PC-3 (cell line): ENCODE data around the gene GPS2. TPM values are rescaled to one million over a fixed set of nuclear protein-coding genes. Genes with fewer than 3 reads are reported as not detected.
A peak's percentile ranks its signal among the peaks of the same experiment; 100 is the strongest.

Source experiments
- ATAC-seq: fragments of 200-7000 bp; cut with Tn5 transposase; 2 replicates; pipeline ENCODE4 v1.9.1; 2020; ENCODE audit warnings: mild to moderate bottlenecking, moderate library complexity
- BruUV-seq: library from RNA; stranded (reverse); fragments of 400-500 nt; replicated peaks from 2 replicates; lab custom pipeline; 2021; lab: Mats Ljungman, UMichigan
- CTCF ChIA-PET: fragments of 300-600 bp; sonication (Branson Sonifier 250); formaldehyde crosslinking; loops from one replicate; lab custom pipeline; 2022; ENCODE audit warnings: antibody characterized with exemption; lab: Charles Lee
- POLR2A ChIA-PET: fragments of 300-600 bp; sonication (Branson Sonifier 250); formaldehyde crosslinking; loops from one replicate; lab custom pipeline; 2022; ENCODE audit warnings: antibody characterized with exemption; ENCODE audit not compliant: unreplicated experiment; lab: Charles Lee
- DNase-seq: peaks from one replicate; pipeline ENCODE4 v3.0.0-alpha.2; 2015
- H2AFZ ChIP-seq: fragments of 300-600 bp; sonication (generic); 2 replicates; pipeline ENCODE4 v1.6.0; 2016; ENCODE audit warnings: antibody characterized with exemption, low read length
- H3F3A ChIP-seq: fragments of 300-600 bp; sonication (generic); one replicate; pipeline ENCODE4 v1.6.0; 2017; ENCODE audit warnings: antibody characterized with exemption, low read length, control low read depth, mild to moderate bottlenecking; ENCODE audit not compliant: unreplicated experiment
- H3K27ac ChIP-seq: fragments of 300-600 bp; sonication (generic); 2 replicates; pipeline ENCODE4 v1.5.1; 2016; ENCODE audit warnings: mild to moderate bottlenecking, low read length
- H3K27me3 ChIP-seq: fragments of 300-600 bp; sonication (generic); 2 replicates; pipeline ENCODE4 v1.6.1; 2016; ENCODE audit warnings: low read length, mixed read lengths
- H3K36me3 ChIP-seq: fragments of 300-600 bp; sonication (generic); 2 replicates; pipeline ENCODE4 v1.6.1; 2016; ENCODE audit warnings: low read depth, mixed run types, low read length, mixed read lengths
- H3K4me1 ChIP-seq: fragments of 300-600 bp; sonication (generic); 2 replicates; pipeline ENCODE4 v1.5.1; 2016; ENCODE audit warnings: low read length; ENCODE audit not compliant: insufficient read depth
- H3K4me2 ChIP-seq: fragments of 300-600 bp; sonication (generic); 2 replicates; pipeline ENCODE4 v1.6.0; 2016; ENCODE audit warnings: low read length
- H3K4me3 ChIP-seq: fragments of 300-600 bp; sonication (generic); 2 replicates; pipeline ENCODE4 v1.5.1; 2016; ENCODE audit warnings: mild to moderate bottlenecking, low read length, mixed read lengths
- H3K79me2 ChIP-seq: fragments of 300-600 bp; sonication (generic); 2 replicates; pipeline ENCODE4 v1.6.1; 2017; ENCODE audit warnings: low read length, mixed read lengths
- H3K9ac ChIP-seq: fragments of 300-600 bp; sonication (generic); 2 replicates; pipeline ENCODE4 v1.6.0; 2016; ENCODE audit warnings: mild to moderate bottlenecking, low read length
- H3K9me2 ChIP-seq: fragments of 300-600 bp; sonication (generic); replicated peaks from 2 replicates; pipeline ENCODE4 v1.6.1; 2016; ENCODE audit warnings: mixed run types, low read length, mixed read lengths
- H3K9me3 ChIP-seq: fragments of 300-600 bp; sonication (generic); 2 replicates; pipeline ENCODE4 v1.6.1; 2016; ENCODE audit warnings: low read length, mixed read lengths
- H4K20me1 ChIP-seq: fragments of 300-600 bp; sonication (generic); 2 replicates; pipeline ENCODE4 v1.6.1; 2016; ENCODE audit warnings: low read length, mixed read lengths
- EZH2 ChIP-seq: fragments of 300-600 bp; sonication (generic); IDR thresholded peaks from one replicate; pipeline ENCODE4 v1.6.1; 2017; ENCODE audit warnings: antibody characterized with exemption, mild to moderate bottlenecking, low read length; ENCODE audit not compliant: unreplicated experiment
- EZH2phosphoT487 ChIP-seq: fragments of 300-600 bp; sonication (generic); IDR thresholded peaks from 2 replicates; pipeline ENCODE4 v1.6.1; 2018; ENCODE audit warnings: mild to moderate bottlenecking, antibody characterized with exemption, low read length, borderline replicate concordance
- intact Hi-C: fragments of 100-400 bp; cut with micrococcal nuclease; formaldehyde crosslinking; loops from 2 replicates; pipeline ENCODE4 v1.9.0; 2023
- total RNA-seq: library from RNA; depleted of rRNA; stranded (reverse); fragments of >200 nt; gene quantifications from 2 replicates; pipeline ENCODE4 v1.2.3, GENCODE V29; 2014
- TF ChIP-seq, protein P1 (sequence below): fragments of 300-600 bp; sonication (generic); conservative IDR thresholded peaks from 2 replicates; pipeline ENCODE4 v1.5.1; 2017; ENCODE audit warnings: antibody characterized with exemption, low read depth, mild to moderate bottlenecking, low read length

Gene GPS2
- total RNA-seq, 1 experiment from 2014 or later: 30.8 TPM

DNA sequence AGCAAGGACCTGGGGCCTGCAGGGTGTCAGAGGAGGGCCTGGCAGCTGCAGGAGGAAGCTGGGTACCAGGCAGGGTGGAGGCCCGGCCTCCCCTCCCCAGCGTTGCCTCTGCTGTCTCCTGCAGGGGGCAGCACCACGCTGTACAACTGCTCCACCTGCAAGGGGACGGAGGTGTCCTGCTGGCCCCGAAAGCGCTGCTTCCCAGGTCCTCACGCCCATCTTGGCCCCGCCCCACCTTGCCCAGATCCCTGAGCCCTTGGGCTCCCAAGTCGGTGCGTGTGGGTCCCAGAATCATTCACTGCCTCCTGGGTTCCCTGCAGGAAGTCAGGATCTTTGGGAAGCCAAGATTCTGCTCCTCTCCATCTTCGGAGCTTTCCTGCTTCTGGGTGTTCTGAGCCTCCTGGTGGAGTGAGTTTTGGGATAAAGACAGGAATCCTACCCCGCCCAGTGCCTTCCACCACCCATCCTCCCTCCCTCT is 41.0 kb upstream of the GPS2 start:
- Histone ChIP-seq H3K4me1 (peaks cover 24% of the 10 kb centered on the region; the same call in 1 of the 2 replicates), H2AFZ (0 out of 2 replicates have a peak overlapping the region, but pooled peaks have one; percentile 53), H3K27me3 (no peaks in the 10 kb centered on the region), H3K9me2 (no peaks in the 10 kb centered on the region), H3K9ac (no peak overlapping the region), H4K20me1 (no peaks in the 10 kb centered on the region), H3F3A (peaks cover 3% of the 10 kb centered on the region), H3K4me2 (peak overlapping the region; percentile 47; the same call in 1 of the 2 replicates), H3K36me3 (no peaks in the 10 kb centered on the region), H3K79me2 (peaks cover 29% of the 10 kb centered on the region), H3K9me3 (no peaks in the 10 kb centered on the region), H3K27ac (no peak overlapping the region), H3K4me3 (no peak overlapping the region)
- BruUV-seq: no TSS peak
- ChIA-PET CTCF (interaction anchor here (0.6 to 1.0 kb wide), 4 partner anchors 48 to 366 kb away, joined by 3 to 6 read pairs (median 3); partner anchors contain the start of gene TMEM256), POLR2A (no interaction called here)
- intact Hi-C loops: no loop called here
- no peak for TF ChIP-seq EZH2
- TF ChIP-seq, protein P1, sequence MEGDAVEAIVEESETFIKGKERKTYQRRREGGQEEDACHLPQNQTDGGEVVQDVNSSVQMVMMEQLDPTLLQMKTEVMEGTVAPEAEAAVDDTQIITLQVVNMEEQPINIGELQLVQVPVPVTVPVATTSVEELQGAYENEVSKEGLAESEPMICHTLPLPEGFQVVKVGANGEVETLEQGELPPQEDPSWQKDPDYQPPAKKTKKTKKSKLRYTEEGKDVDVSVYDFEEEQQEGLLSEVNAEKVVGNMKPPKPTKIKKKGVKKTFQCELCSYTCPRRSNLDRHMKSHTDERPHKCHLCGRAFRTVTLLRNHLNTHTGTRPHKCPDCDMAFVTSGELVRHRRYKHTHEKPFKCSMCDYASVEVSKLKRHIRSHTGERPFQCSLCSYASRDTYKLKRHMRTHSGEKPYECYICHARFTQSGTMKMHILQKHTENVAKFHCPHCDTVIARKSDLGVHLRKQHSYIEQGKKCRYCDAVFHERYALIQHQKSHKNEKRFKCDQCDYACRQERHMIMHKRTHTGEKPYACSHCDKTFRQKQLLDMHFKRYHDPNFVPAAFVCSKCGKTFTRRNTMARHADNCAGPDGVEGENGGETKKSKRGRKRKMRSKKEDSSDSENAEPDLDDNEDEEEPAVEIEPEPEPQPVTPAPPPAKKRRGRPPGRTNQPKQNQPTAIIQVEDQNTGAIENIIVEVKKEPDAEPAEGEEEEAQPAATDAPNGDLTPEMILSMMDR: peak; percentile 80
- TF ChIP-seq EZH2phosphoT487: no peak
- DNase-seq (peak; percentile 83), ATAC-seq (peak; percentile 35)

DNA sequence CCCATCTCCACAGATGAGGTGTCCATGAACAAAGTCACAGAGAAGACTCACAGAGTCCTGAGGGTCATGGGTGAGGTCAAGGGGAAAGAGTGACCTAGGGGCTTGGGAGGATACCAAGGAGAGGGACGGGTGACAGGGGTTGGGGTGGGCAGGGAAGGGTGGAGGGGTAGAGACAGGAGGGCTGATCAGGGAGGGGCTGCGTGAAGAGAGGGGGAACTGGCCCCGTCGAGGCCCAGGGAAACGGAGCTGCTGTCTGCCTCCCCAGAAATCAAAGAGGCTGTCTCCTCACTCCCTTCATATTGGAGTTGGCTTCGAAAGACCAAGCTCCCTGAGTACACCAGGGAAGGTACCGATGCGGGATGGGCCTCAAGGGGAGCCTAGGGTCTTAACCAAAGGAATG is 40.4 kb upstream of the GPS2 start:
- Histone ChIP-seq H3K27me3 (no peaks in the 10 kb centered on the region), H3K27ac (no peak overlapping the region), H3K4me2 (no peak overlapping the region), H3K4me1 (peaks cover 24% of the 10 kb centered on the region; the same call in 1 of the 2 replicates), H3F3A (peaks cover 3% of the 10 kb centered on the region), H3K36me3 (no peaks in the 10 kb centered on the region), H3K9me2 (no peaks in the 10 kb centered on the region), H3K9ac (no peak overlapping the region), H3K9me3 (no peaks in the 10 kb centered on the region), H3K79me2 (peaks cover 35% of the 10 kb centered on the region), H3K4me3 (no peak overlapping the region), H4K20me1 (no peaks in the 10 kb centered on the region), H2AFZ (no peak overlapping the region)
- POLR2A ChIA-PET: no interaction called here
- ATAC-seq: no peak
- DNase-seq: no peak
- CTCF ChIA-PET: interaction anchor here (0.6 to 1.0 kb wide), 4 partner anchors 49 to 367 kb away, joined by 3 to 6 read pairs (median 3); partner anchors contain the start of gene TMEM256
- TF ChIP-seq EZH2 (no peak), EZH2phosphoT487 (no peak)
- TF ChIP-seq, protein P1: no peak
- intact Hi-C loops: no loop called here
- no TSS peak for BruUV-seq

DNA sequence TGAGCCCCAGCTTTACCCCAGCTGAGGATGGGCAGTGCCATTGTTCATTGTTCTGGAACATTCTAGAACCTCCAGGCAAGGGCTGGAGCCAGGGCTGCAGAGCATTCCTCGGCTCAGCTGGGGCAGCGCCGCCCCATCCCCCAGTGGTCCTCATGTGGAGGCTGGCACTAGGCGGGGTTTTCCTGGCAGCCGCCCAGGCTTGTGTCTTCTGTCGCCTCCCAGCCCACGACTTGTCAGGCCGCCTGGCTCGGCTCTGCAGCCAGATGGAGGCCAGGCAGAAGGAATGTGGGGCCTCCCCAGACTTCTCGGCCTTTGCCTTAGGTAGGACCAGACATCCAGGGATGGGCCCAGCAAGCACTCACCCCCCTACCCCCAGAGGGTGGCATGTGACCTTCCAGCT is 39.9 kb upstream of the GPS2 start, which contains the start of gene TMEM95:
TSS of gene TMEM95 (plus strand) at position 104 of the 400 bp plus-strand sequence. CDS start at position 153, 49 bp downstream.
- Histone ChIP-seq H3K4me3 (no peak within 1 kb of the TSS), H3K4me1 (peaks cover 24% of the 10 kb centered on the region; the same call in 1 of the 2 replicates), H3K4me2 (peak within 1 kb of the TSS; percentile 99; the same call in 1 of the 2 replicates), H3K27me3 (no peaks in the 10 kb centered on the region), H3K79me2 (peaks cover 35% of the 10 kb centered on the region), H3F3A (peaks cover 3% of the 10 kb centered on the region), H2AFZ (no peak within 1 kb of the TSS), H4K20me1 (no peaks in the 10 kb centered on the region), H3K9me3 (no peaks in the 10 kb centered on the region), H3K27ac (no peak within 1 kb of the TSS), H3K9ac (no peak within 1 kb of the TSS), H3K36me3 (no peaks in the 10 kb centered on the region), H3K9me2 (no peaks in the 10 kb centered on the region)
- POLR2A ChIA-PET: no interaction called here
- intact Hi-C loops: no loop called here
- CTCF ChIA-PET: no interaction called here
- no peak for DNase-seq
- no TSS peak for BruUV-seq
- ATAC-seq: no peak
- TF ChIP-seq EZH2 (no peak), EZH2phosphoT487 (no peak)
- TF ChIP-seq, protein P1: no peak
